OCI-LY3 (cell line): ENCODE results near the gene ATP1A1.

ENCODE experiments used
- H2AFZ ChIP-seq: fragments of 200-600, 300-600 bp; shearing (Covaris generic); 2 replicates; pipeline ENCODE4 v1.6.0; 2014; ENCODE audit warnings: antibody characterized with exemption, low read depth, low read length
- H3K27ac ChIP-seq: fragments of 200-600, 300-600 bp; sonication (generic); 2 replicates; pipeline ENCODE4 v1.5.1; 2014; ENCODE audit warnings: mild to moderate bottlenecking, low read length, moderate library complexity, mixed read lengths
- H3K27me3 ChIP-seq: fragments of 200-600, 300-600 bp; sonication (generic); 2 replicates; pipeline ENCODE4 v1.6.1; 2014; ENCODE audit warnings: low read depth, low read length, mixed read lengths
- H3K36me3 ChIP-seq: fragments of 200-600, 300-600 bp; sonication (generic); replicated peaks from 2 replicates; pipeline ENCODE3; 2014; ENCODE audit warnings: low read depth, low read length, mixed read lengths
- H3K4me1 ChIP-seq: fragments of 300-600, 200-600 bp; sonication (generic); 2 replicates; pipeline ENCODE4 v1.6.1; 2014; ENCODE audit warnings: low read length, mixed read lengths
- H3K4me2 ChIP-seq: fragments of 200-600, 300-600 bp; sonication (generic); 2 replicates; pipeline ENCODE4 v1.6.1; 2014; ENCODE audit warnings: low read length, mixed read lengths
- H3K4me3 ChIP-seq: fragments of 300-600, 200-600 bp; sonication (generic); 2 replicates; pipeline ENCODE4 v1.5.1; 2014; ENCODE audit warnings: antibody characterized with exemption, mild to moderate bottlenecking, low read length, moderate library complexity
- H3K79me2 ChIP-seq: fragments of 300-600, 200-600 bp; shearing (Covaris generic); 2 replicates; pipeline ENCODE4 v1.6.1; 2014; ENCODE audit warnings: mild to moderate bottlenecking, low read length, mixed read lengths
- H3K9ac ChIP-seq: fragments of 300-600, 200-600 bp; shearing (Covaris generic); 2 replicates; pipeline ENCODE4 v1.6.0; 2014; ENCODE audit warnings: mild to moderate bottlenecking, low read length, moderate library complexity
- H3K9me3 ChIP-seq: fragments of 200-600, 300-600 bp; shearing (Covaris generic); 2 replicates; pipeline ENCODE4 v1.6.1; 2014; ENCODE audit warnings: low read length, mixed read lengths; ENCODE audit not compliant: insufficient read depth
- H4K20me1 ChIP-seq: fragments of 200-600, 300-600 bp; sonication (generic); 2 replicates; pipeline ENCODE4 v1.6.1; 2016; ENCODE audit warnings: low read length, mixed read lengths; ENCODE audit not compliant: insufficient read depth
- CTCF ChIP-seq: fragments of 200-600, 300-600 bp; sonication (generic); IDR thresholded peaks from 2 replicates; pipeline ENCODE4 v1.5.1; 2014; ENCODE audit warnings: antibody characterized with exemption, low read length, low read depth
- EZH2phosphoT487 ChIP-seq: fragments of 200-600 bp; shearing (Covaris generic); IDR thresholded peaks from 2 replicates; pipeline ENCODE4 v1.6.1; 2018; ENCODE audit warnings: antibody characterized with exemption, mixed run types, low read depth

Gene ATP1A1

DNA sequence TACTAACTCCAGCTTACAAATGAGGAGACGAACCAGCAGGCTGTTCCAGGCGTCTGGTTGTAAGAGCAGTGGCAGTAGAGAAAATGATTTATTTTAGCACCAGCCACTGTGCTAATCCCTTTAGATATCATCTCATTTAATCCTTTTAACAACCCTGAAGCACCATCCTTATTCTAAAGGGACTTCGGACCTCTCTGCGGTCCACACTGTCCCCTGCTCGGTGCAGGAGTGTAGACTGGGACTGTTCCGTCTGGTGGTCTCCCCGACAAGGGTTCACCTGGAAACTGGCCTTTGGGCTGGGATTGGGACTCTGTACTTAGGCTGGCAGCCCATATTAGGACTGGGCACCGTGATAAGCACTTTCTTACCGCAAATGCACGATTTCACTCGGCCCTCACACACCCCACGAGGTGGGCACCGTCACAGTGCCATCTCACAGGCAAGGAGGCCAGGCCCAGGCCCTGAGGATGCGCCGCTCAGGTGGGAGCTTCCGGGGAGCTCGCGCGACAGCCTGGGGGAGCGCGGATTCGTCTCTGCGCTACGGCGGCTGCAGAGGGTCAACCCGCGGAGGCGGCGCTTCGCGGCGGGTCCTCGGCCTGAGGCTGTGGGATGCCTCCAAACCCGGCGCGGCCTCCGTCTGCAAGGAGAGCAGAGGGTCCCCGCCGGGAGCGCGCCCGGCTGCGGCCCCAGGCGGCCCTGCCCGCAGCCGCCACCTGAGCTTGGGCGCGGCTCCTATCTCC lies 45.2 kb downstream of the ATP1A1 start:
- Histone ChIP-seq H2AFZ (peak overlapping the region; percentile 86), H3K36me3 (no peaks in the 10 kb centered on the region), H3K4me3 (peak overlapping the region; percentile 97), H3K4me2 (peak overlapping the region; percentile 100), H3K27me3 (no peaks in the 10 kb centered on the region), H4K20me1 (no peaks in the 10 kb centered on the region), H3K9ac (peak overlapping the region; percentile 96), H3K9me3 (no peaks in the 10 kb centered on the region), H3K27ac (peak overlapping the region; percentile 42), H3K4me1 (peaks cover 12% of the 10 kb centered on the region), H3K79me2 (peaks cover 11% of the 10 kb centered on the region)
- TF ChIP-seq CTCF = no peak
- TF ChIP-seq EZH2phosphoT487 = no peak

GRCh38 chr1:116420417-116421200 lies 47.6 kb downstream of the ATP1A1 start:
- Histone ChIP-seq H3K4me3 (no peak overlapping the region), H4K20me1 (no peaks in the 10 kb centered on the region), H3K4me2 (no peak overlapping the region), H3K9me3 (no peaks in the 10 kb centered on the region), H3K79me2 (peaks cover 11% of the 10 kb centered on the region), H3K4me1 (peaks cover 12% of the 10 kb centered on the region), H3K27ac (no peak overlapping the region), H3K36me3 (no peaks in the 10 kb centered on the region), H3K9ac (no peak overlapping the region), H3K27me3 (peaks cover 4% of the 10 kb centered on the region; the same call in 1 of the 2 replicates), H2AFZ (no peak overlapping the region)
- TF ChIP-seq EZH2phosphoT487 = no peak
- no peak for TF ChIP-seq CTCF

DNA sequence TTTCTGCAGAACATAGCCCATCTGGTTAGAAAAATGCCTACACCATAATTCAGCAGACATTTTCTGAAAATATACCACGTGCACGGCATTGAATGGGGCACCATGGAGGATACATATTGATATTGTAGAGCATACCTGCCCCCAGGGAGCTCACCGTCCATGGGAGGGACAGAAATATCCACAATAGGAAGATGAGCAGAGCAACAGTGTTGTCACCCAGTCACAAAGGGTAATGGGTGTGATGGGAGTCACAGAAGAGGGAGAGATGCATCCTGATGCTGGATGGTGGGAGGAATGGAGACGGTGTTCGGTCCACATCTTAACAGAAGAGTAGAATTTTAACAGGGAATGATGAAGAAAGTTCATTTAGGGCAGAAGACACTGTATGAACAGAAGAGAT lies 51.4 kb downstream of the ATP1A1 start:
- Histone ChIP-seq H3K27me3 (peaks cover 4% of the 10 kb centered on the region; the same call in 1 of the 2 replicates), H3K9ac (no peak overlapping the region), H2AFZ (no peak overlapping the region), H3K4me1 (peaks cover under 1% of the 10 kb centered on the region; the same call in 1 of the 2 replicates), H3K4me3 (no peak overlapping the region), H4K20me1 (no peaks in the 10 kb centered on the region), H3K27ac (no peak overlapping the region), H3K4me2 (no peak overlapping the region), H3K9me3 (no peaks in the 10 kb centered on the region), H3K79me2 (no peaks in the 10 kb centered on the region), H3K36me3 (no peaks in the 10 kb centered on the region)
- no peak for TF ChIP-seq CTCF
- no peak for TF ChIP-seq EZH2phosphoT487

DNA sequence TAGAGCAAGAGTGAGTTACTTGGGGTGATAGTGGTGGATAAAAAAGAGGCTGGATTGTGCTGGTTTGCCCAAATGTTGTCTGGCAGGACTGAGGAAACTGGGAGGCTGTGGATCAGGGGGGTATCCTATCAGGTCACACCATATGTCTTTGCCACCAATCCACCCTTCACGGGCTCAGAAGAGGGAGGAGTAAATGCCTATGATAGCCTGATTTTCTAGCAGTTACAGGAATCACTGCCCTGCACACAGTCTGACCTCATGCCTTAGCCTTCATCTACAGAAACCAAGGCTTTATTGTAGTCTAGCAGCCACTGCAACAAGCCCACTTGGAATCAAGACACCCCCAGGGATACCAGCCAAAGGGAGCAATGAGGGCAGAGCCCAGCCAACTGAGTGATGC lies 51.8 kb downstream of the ATP1A1 start:
- no peak overlapping the region for H3K4me3 ChIP-seq
- TF ChIP-seq CTCF = no peak
- no peak for TF ChIP-seq EZH2phosphoT487
- no peak overlapping the region for H2AFZ ChIP-seq
- no peaks in the 10 kb centered on the region for H4K20me1 ChIP-seq
- no peak overlapping the region for H3K9ac ChIP-seq
- no peak overlapping the region for H3K4me2 ChIP-seq
- H3K27ac ChIP-seq = no peak overlapping the region
- H3K79me2 ChIP-seq = no peaks in the 10 kb centered on the region
- H3K4me1 ChIP-seq = no peaks in the 10 kb centered on the region
- H3K9me3 ChIP-seq = no peaks in the 10 kb centered on the region
- H3K36me3 ChIP-seq = no peaks in the 10 kb centered on the region
- peaks cover 4% of the 10 kb centered on the region; the same call in 1 of the 2 replicates for H3K27me3 ChIP-seq
